ENCODE data around the gene SUGP1. TPM values are rescaled to one million over a fixed set of nuclear protein-coding genes. Genes with fewer than 3 reads are reported as not detected.

SUGP1 gene
- total and polyA plus RNA-seq, 8 donors = 13.0 to 129 (median 36.6) TPM

- H3K9me3 ChIP-seq = no peaks in the 10 kb centered on the region
- WGBS, 5 donors = 81 to 83% (median 83%) methylated on average over 5 of the region's 5 CpGs
- no peaks in the 10 kb centered on the region for H3K36me3 ChIP-seq
- no peak overlapping the region for H3K27ac ChIP-seq
- H3K4me1 ChIP-seq = peaks cover 0 to 11% (median 11%) of the 10 kb centered on the region in 4 donors
- intact Hi-C loops (cut with DNase I; ENCODE audit: low total_unique reads) = no loop called here
- no peak overlapping the region for H3K4me3 ChIP-seq
- TF ChIP-seq POLR2A (IDR thresholded peaks at IDR 0.05) = no peak
- no peak for TF ChIP-seq POLR2AphosphoS5 (IDR thresholded peaks at IDR 0.05)
- TF ChIP-seq CTCF (IDR thresholded peaks at IDR 0.05) = no peak
- TF ChIP-seq EP300 (IDR thresholded peaks at IDR 0.05) = no peak
- no peak for DNase-seq
- peaks cover 6 to 68% (median 46%) of the 10 kb centered on the region in 3 donors for H3K27me3 ChIP-seq
Observed at GRCh38 chr19:19226204-19226603, 94.1 kb downstream of the SUGP1 start.

Small RNA genes within 50 kb of the gene (small RNA-seq; reads per million reads assigned to genes)
- gene RNU6-1028P = 0 reads per million in 4 donors

Other genes with a start within 250 kb of the SUGP1 start
- 10 to 100 TPM in 4 of 5 donors, 1 to 10 TPM in 1; 6.4 to 59.5 (median 15.9) TPM for gene TMEM161A, start 182.0 kb downstream of the SUGP1 start, total RNA-seq
- gene TMEM161A, start 182.0 kb downstream of the SUGP1 start, polyA plus RNA-seq = 10 to 100 TPM; 11.2 to 30.0 (median 11.8) TPM
- 1 to 10 TPM in 1 of 5 donors, not detected in 4; 7.2 TPM for gene MEF2B, start 150.2 kb downstream of the SUGP1 start, total RNA-seq
- 1 to 10 TPM in 1 of 3 donors, under 1 TPM in 1, not detected in 1; 0.93 to 2.9 TPM for gene MEF2B, start 150.2 kb downstream of the SUGP1 start, polyA plus RNA-seq
- 10 to 100 TPM in 4 of 5 donors, 1 to 10 TPM in 1; 8.3 to 96.9 (median 27.8) TPM for gene BORCS8, start 128.4 kb downstream of the SUGP1 start, total RNA-seq
- gene BORCS8, start 128.4 kb downstream of the SUGP1 start, polyA plus RNA-seq = 10 to 100 TPM; 21.0 to 31.1 (median 28.4) TPM
- gene RFXANK, start 128.3 kb downstream of the SUGP1 start, total RNA-seq = 100 to 1,000 TPM in 2 of 5 donors, 10 to 100 TPM in 3; 17.4 to 112 (median 61.4) TPM
- gene RFXANK, start 128.3 kb downstream of the SUGP1 start, polyA plus RNA-seq = 100 to 1,000 TPM; 121 to 145 (median 136) TPM
- gene NR2C2AP, start 117.1 kb downstream of the SUGP1 start, total RNA-seq = 10 to 100 TPM in 1 of 5 donors, 1 to 10 TPM in 1, under 1 TPM in 1, not detected in 2; 0.45 to 14.8 (median 7.7) TPM
- 10 to 100 TPM; 18.2 to 28.9 (median 18.8) TPM for gene NR2C2AP, start 117.1 kb downstream of the SUGP1 start, polyA plus RNA-seq
- gene NCAN, start 108.6 kb downstream of the SUGP1 start, total RNA-seq = 1 to 10 TPM in 1 of 5 donors, not detected in 4; 1.7 TPM
- under 1 TPM in 2 of 3 donors, not detected in 1; 0.05 to 0.06 TPM for gene NCAN, start 108.6 kb downstream of the SUGP1 start, polyA plus RNA-seq
- 1 to 10 TPM in 1 of 5 donors, not detected in 4; 1.3 TPM for gene TM6SF2, start 47.2 kb downstream of the SUGP1 start, total RNA-seq
- under 1 TPM in 2 of 3 donors, not detected in 1; 0.23 to 0.44 TPM for gene TM6SF2, start 47.2 kb downstream of the SUGP1 start, polyA plus RNA-seq
- 100 to 1,000 TPM in 1 of 5 donors, 10 to 100 TPM in 4; 27.2 to 116 (median 49.2) TPM for gene MAU2, start 320 bp upstream of the SUGP1 start, total RNA-seq
- 10 to 100 TPM; 10.6 to 16.1 (median 11.3) TPM for gene MAU2, start 320 bp upstream of the SUGP1 start, polyA plus RNA-seq
- gene GATAD2A, start 85.2 kb upstream of the SUGP1 start, total RNA-seq = 100 to 1,000 TPM in 1 of 5 donors, 10 to 100 TPM in 3, 1 to 10 TPM in 1; 9.3 to 119 (median 27.2) TPM
- 10 to 100 TPM; 10.1 to 21.4 (median 17.9) TPM for gene GATAD2A, start 85.2 kb upstream of the SUGP1 start, polyA plus RNA-seq
- 10 to 100 TPM in 1 of 5 donors, 1 to 10 TPM in 3, not detected in 1; 2.0 to 31.7 (median 5.6) TPM for gene TSSK6, start 195.0 kb upstream of the SUGP1 start, total RNA-seq
- gene TSSK6, start 195.0 kb upstream of the SUGP1 start, polyA plus RNA-seq = 1 to 10 TPM in 1 of 3 donors, under 1 TPM in 2; 0.93 to 2.0 (median 0.93) TPM
- gene NDUFA13, start 195.7 kb upstream of the SUGP1 start, total RNA-seq = 100 to 1,000 TPM in 1 of 5 donors, 10 to 100 TPM in 4; 24.5 to 204 (median 71.4) TPM
- 100 to 1,000 TPM; 258 to 367 (median 300) TPM for gene NDUFA13, start 195.7 kb upstream of the SUGP1 start, polyA plus RNA-seq
- gene YJEFN3, start 208.4 kb upstream of the SUGP1 start, total RNA-seq = 100 to 1,000 TPM in 1 of 5 donors, 1 to 10 TPM in 1, under 1 TPM in 3; 0.43 to 117 (median 0.92) TPM
- 10 to 100 TPM in 1 of 3 donors, 1 to 10 TPM in 2; 4.9 to 14.5 (median 5.2) TPM for gene YJEFN3, start 208.4 kb upstream of the SUGP1 start, polyA plus RNA-seq
- gene CILP2, start 217.8 kb upstream of the SUGP1 start, total RNA-seq = 1 to 10 TPM in 1 of 5 donors, under 1 TPM in 2, not detected in 2; under 0.01 to 1.4 (median 0.73) TPM
- under 1 TPM in 1 of 3 donors, not detected in 2; 0.05 TPM for gene CILP2, start 217.8 kb upstream of the SUGP1 start, polyA plus RNA-seq

Measured in stomach (tissue), 9 donors.